ENCODE results near the gene LRRD1.

- no peak for TF ChIP-seq POLR2A (IDR thresholded peaks at IDR 0.05)
- TF ChIP-seq, protein P1, sequence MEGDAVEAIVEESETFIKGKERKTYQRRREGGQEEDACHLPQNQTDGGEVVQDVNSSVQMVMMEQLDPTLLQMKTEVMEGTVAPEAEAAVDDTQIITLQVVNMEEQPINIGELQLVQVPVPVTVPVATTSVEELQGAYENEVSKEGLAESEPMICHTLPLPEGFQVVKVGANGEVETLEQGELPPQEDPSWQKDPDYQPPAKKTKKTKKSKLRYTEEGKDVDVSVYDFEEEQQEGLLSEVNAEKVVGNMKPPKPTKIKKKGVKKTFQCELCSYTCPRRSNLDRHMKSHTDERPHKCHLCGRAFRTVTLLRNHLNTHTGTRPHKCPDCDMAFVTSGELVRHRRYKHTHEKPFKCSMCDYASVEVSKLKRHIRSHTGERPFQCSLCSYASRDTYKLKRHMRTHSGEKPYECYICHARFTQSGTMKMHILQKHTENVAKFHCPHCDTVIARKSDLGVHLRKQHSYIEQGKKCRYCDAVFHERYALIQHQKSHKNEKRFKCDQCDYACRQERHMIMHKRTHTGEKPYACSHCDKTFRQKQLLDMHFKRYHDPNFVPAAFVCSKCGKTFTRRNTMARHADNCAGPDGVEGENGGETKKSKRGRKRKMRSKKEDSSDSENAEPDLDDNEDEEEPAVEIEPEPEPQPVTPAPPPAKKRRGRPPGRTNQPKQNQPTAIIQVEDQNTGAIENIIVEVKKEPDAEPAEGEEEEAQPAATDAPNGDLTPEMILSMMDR (IDR thresholded peaks at IDR 0.05), result no peak
Observed at GRCh38 chr7:92177362-92177761, 1.6 kb downstream of the LRRD1 start.
